Activated CD4-positive, alpha-beta T cell treated with anti-CD3 and anti-CD28 coated beads, Interleukin-2, amount 50 U/mL, for 1 hour (primary cell): ENCODE measurements around the gene CYP4F8.

Experiments used
- DNase-seq: peaks from one replicate; pipeline ENCODE4 v3.0.0-alpha.2; 2020

CYP4F8 gene

DNA sequence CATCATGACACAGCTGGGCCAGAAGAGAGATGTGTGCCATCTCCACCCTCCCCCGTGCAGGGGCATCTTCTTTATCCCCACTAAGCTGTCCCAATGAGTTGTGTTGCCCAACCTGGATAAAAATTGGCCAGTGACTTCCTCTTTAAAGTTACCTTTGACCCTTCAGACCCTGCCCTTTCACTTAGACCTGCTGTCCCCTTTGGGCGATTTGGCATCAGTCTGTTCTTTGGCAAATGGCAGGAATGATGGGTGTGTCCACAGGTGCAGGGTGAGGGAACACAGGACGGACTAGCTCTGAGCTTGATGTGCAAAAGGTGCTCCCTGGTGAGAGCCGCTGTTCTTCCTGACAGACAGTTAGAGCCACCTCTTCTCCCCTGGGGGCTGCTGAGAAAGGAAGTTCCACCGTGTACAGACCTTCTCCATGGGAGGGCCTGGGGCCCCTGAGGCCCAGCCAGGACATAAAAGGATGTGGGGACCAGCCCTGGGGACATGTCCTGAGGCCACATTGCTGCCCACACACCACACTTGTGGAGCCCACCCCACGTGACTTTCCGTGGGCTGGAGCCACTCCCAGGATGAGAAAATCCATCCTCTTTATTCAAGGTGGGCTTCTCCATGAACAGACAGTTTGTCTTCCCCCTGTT lies 1.7 kb downstream of the CYP4F8 start:
- no peak for DNase-seq

DNA sequence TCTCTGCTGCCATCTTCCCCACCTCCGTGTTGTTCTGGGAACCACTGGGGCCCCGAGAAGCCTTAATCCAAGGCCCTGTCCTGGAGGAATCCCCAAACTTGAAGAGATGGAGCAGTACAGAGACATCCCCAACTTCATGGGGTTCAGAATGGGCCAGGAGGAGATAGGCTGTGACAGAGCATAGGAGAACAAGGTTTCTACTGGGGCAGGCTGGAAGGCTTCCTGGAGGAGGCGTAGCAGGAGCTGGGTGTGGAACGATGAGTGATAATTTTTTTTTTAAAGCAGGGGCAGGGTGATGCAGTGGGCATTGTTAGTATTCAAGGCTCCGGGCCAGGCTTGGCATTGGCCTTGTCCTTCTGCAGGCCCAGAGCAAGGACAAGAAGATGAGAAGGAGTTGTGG lies 3.3 kb downstream of the CYP4F8 start:
- DNase-seq = no peak

DNA sequence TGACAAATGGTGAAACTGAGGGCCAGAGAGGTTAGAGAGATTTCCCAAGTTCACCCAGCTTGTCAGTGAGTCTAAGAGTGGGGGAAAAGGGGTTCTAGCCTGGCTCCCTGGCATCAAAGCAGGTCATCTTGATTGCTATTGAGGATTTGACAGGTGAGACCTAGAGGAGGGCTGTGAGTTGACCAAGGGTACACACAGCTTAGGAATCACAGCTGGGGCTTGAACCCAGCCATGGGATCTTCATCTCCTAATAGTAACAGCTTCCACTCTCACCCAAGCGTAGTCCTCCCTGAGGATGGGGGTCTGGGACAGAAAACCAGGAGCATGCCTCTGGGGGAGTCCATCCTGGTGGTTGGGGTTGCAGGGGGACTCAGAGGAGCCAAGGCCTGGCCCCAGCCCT lies 6.8 kb downstream of the CYP4F8 start:
- DNase-seq = no peak

DNA sequence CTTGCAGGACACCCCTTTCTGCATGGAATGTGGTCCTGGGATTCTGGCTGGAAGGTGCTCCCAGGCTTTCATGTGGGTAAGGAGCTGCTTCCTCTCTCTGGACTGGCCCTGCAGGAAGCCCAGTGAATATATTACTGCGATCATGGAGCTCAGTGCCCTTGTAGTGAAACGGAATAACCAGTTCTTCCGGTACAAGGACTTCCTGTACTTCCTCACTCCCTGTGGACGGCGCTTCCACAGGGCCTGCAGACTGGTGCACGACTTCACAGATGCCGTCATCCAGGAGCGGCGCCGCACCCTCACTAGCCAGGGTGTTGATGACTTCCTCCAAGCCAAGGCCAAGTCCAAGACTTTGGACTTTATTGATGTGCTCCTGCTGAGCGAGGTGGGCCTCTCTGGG lies 8.0 kb downstream of the CYP4F8 start:
- DNase-seq = no peak

DNA sequence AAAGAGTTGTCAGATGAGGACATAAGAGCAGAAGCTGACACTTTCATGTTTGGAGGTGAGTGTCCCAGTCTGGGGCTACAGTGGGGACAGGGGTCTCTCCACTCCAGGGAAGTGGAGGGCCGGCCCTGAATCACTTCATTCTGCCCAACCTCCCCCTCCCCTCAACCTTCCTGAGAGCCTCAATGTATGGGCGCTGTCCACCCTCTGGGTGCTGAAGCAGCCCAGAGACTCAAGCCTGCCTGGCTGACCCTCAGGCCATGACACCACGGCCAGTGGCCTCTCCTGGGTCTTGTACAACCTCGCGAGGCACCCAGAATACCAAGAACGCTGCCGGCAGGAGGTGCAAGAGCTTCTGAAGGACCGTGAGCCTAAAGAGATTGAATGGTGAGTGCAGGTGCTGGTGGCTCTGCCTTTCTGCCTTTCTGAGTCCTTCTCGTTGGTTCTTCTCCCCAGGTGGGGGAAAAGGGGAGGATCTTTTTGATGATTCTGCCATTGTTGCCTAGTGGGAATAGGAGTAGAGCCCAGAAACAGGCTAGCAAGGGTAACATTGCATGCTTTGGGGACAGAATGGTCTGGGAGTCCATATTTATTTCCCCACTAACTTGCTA lies 8.8 kb downstream of the CYP4F8 start:
- no peak for DNase-seq

DNA sequence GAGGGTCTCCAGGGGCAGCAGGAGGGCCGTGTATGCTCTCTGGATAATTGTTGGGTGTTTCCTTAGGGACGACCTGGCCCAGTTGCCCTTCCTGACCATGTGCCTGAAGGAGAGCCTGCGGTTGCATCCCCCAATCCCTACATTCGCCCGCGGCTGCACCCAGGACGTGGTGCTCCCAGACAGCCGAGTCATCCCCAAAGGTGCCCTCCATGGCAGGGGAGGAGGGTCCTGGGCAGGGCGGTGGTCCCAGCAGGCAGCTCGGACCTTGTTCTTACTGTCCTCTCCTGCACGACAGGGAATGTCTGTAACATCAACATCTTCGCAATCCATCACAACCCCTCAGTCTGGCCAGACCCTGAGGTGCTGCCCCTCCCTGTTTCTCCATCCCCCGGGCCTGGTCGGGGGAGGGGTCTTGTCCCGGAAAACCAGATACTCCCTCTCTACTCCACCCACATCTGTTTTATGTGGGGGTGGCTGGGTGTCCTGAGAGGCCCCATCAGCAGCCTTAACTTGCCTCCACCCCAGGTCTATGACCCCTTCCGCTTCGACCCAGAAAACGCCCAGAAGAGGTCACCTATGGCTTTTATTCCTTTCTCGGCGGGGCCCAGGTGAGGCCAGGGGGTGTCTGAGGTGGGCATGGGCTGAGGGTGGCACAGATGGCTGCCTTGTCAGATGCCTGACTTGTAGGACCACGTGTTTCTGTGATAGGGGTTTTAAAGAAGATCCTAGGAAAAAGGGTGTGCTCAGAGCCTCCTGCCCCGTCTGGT lies 13.4 kb downstream of the CYP4F8 start:
- DNase-seq = no peak

DNA sequence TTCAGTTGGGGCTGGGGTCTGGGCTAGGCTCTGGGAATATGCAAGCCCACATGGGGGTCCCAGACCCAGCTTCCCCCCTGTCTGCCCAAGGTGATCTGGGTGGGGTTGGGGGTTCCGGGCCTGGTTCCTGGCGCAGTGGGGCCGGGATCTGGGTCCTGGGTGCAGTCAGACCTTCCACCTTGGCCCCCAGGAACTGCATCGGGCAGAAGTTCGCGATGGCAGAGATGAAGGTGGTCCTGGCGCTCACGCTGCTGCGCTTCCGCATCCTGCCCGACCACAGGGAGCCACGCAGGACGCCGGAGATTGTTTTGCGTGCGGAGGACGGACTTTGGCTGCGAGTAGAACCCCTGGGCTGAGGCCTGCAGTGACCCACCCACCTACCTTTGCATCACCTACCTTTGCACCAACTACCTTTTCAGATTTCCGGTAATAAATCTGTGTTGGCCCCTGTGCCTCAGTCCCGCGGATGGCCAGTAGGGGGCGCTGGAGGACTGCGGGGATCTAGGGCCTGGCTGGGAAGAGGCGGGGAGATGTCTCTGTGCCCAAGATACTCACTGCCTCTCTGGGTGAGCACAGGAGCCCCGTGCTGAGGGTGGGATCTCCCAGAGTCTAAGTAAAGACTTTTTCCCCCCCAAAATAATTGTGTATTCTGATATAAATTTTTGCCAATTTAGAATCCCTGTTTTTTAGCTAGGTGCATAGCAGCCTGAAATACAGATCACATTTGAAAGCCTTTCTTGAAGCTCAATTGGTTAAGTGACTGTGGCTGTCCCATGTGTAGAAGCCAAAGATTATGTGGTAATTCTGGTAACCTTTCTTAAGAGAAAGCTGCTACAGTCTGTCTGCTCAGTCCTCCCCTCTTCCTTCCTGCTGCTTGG lies 14.2 kb downstream of the CYP4F8 start:
- DNase-seq = peak; percentile 92

DNA sequence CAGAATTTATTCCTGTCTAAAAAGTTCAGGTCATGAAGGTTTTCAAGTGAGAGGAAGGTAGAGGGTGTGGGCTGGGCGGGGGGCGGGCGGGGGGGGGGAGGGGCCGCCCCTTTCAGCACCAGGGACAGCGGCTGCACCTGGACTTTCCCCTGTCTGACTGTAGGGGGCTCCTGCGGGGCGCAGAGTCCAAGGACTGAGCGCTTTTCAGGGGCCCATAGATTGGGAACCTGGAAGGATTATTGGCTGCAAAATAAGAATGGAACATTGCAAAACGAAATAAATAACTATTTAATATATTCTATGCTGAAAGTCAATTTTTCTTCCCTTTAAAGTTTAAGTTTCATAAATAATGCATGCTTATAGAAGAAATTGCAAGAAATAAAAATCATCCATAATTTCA lies 16.8 kb downstream of the CYP4F8 start:
- DNase-seq = peak; percentile 8

DNA sequence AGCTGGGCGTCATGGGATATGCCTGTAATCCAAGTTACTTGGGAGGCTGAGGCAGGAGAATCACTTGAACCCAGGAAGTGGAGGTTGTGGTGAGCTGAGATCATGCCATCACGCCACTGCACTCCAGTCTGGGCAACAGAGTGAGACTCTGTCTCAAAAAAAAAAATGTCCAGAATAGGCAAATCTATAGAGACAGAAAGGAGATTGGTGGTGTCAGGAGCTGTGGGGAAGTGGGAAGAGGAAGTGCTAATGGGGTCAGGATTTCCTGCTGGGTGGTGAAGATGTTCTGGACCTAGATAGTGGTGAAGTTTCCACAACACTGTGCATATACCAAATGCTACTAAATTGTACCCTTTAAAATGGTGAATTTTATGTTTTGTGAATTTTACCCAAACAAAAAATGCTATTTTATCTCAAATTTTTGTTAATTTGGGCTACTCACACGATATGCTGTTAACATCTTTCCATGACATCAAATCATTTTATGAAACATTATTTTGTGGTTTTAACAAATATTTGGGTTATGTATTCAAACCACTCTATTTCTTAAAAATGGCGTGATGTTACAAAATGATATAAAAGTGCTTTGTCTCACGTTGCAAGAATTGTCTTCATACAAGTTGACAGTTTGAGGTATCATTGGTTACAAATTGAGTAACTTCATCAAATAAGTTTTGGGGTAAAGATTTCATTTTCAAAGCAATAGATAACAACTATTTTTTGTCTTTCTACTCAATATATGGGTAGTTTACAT lies 18.2 kb downstream of the CYP4F8 start:
- DNase-seq = no peak

DNA sequence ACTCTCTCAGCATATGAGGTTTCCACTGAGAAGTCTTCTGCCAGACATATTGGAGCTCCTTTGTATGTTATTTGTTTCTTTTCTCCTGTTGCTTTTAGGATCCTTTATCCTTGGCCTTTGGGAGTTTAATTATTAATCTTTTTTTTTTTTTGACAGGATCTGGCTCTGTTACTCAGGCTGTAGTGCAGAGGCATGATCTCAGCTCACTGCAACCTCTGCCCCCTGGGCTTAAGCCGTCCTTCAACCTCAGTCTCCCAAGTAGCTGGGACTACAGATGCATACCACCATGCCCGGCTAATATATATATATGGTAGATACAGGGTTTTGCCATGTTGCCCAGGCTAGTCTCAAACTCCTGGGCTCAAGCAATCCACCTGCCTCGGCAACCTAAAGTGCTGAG lies 19.1 kb downstream of the CYP4F8 start:
- no peak for DNase-seq

DNA sequence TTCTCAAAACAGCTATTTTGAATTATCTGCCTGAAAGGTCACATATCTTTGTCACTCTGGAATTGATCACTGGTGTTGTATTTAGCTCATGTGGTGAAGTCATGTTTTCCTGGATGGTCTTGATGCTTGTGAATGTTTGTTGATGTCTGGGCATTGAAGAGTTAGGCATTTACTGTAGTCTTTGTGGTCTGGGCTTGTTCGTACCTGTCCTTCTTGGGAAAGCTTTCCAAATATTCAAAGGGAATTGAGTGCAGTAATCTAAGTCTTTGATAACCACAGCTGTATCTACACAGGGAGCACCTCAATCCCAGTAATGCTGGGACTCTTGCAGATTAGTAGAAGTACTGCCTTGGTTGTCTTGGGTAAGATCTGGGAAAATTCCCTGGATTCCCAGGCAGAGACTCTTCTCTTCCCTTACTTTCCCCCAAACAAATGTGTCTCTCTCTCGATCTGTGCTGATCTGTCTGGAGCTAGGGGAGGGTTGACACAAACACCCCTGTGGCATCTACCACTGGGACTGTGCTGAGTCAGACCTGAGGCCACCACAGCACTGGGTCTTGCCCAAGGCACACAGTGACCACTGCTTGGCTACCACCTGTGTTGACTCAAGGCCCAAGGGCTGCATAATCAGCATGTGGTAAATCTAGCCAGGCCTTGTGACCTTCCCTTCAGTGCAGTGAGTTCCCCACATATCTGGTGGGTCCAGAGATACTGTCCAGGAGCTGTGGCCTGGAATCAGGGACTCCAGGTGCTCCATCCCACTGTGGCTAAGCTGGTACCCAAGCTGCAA lies 20.2 kb downstream of the CYP4F8 start:
- no peak for DNase-seq

DNA sequence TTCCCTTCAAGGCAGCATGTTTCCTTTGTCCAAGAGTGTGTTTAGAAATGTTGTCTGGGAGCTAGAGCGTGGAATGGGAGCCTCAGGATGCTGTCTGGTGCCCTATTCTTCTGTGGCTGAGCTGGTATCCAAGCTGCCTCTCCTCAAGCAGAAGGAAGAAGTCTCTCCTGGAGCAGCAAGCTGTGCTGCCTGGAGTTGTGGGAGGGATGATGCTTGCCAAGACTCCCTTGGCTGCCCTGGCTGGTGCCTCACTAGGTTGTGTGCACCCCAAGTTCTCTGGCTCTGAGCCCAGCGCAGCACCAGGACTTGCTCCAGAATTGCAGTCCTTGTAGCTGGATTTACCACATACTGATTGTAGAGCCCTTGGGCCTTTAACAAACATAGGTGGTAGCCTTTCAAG lies 21.0 kb downstream of the CYP4F8 start:
- no peak for DNase-seq

DNA sequence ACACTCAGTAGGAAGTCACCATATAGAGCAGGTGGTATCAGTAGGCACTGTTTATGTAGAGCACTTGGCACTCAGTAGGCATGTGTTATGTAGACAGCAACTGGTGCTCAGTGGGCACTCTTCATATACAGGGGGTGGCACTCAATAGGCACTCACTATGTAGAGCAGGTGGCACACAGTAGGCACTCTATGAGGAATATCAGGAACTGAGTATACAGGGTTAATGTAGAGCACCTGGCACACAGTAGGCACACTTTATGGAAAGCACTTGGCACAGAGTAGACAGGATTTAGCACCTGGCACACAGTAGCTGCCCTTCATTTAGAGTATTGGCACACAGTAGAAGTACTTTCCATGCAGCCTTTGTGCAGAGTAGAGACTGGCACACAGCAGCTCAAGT lies 24.6 kb downstream of the CYP4F8 start:
- no peak for DNase-seq

DNA sequence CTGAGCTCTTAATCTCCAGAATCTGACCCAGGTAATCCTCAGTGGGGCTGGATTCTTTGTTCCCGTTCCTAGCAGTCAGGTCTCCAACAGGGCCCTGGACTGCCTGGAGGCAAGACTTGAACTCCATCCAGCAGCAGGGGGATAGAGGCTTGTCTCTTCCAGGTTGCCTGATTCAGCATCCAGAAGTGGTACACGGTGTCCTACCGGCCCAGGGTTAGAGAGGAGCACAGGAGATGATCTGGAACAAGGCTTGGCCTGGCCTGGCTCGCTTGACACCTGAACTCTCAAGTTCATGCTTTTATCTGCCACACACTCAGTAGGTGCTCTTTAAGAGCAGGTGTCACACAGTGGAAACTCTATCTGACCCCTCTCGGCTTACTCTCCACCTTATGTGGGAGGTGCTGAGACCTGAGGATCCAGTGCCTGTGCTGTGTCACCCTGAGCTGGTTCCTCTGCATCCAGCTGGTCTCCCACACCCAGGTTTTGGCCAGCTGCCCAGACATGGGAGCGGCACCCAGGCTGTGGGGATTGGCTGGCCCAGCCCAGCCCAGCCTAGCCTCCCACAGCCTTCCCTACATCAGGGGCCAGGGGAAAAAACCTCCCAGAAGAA lies 25.4 kb downstream of the CYP4F8 start, which contains the start of gene CYP4F3:
CYP4F3 (plus strand) TSS at position 604 of the 610 bp plus-strand sequence. CDS start 519 bp downstream, outside the sequence.
- no peak for DNase-seq

DNA sequence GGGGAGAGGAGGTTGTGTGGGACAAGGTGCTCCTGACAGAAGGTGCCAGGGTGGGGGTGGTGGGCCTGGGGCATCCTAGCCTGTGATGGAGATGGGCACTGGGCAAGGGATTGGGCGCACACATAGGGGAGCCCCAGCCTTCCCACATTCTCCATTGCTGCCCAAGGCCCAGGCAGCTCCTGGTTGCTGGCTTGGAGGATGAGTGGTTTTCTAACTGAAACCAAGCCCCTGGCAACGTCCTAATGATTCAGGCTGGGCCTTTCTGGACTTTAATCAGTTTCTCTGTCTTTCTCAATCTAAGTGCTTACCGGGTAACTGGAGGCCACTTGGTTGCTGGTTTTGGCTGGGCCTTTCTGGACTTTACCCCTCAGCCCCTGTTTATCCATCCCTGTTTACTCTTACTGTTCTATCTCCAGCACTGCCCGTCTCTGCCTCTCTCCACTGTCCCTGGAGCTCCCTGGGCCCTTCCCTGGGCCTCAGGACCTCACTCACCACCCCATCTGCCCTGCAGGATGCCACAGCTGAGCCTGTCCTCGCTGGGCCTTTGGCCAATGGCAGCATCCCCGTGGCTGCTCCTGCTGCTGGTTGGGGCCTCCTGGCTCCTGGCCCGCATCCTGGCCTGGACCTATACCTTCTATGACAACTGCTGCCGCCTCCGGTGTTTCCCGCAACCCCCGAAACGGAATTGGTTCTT lies 26.0 kb downstream of the CYP4F8 start:
- DNase-seq = no peak

DNA sequence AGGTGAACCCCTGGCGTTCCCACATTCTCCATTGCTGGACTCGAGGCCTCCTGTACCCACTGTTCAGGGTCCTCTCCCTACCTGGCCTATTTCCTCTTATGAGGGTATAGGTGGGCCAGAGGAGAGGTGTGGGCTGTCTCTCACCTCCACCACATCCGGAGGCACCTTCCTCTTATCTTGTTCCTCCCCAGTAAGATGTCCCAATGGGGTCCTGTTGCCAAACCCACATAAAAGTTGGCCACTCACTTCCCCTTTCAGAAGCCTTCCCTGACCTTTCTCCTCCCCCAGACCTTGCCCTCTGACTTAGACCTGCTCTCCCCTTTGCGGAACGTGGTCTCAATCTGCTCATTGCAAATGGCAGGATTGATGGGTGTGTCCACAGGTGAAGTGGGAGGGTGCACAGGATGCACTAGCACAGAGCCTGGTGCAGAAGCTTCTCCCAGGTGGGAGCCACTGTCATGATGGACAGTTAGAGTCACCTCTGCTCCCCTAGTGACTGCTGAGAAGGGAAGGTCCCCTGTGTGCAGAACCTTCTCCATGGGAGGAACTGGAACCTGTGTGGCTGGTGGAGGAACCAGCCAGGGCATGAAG lies 27.0 kb downstream of the CYP4F8 start:
- DNase-seq = no peak

DNA sequence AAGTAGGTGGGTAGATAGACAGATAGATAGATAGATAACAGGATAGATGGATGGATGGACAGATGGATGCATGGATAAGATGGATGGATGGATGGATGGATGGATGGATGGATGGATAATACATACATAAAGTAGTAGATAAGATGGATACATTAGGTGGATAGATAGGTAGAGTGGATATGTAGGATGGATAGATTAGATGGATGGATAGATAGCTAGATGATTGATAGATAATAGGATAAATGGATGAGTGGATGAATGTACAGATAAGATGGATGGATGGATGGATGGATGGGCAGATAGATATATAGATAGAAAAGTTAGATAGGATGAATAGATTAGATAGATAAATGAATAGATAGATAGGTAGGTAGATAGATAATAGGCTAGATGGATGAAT lies 27.8 kb downstream of the CYP4F8 start:
- no peak for DNase-seq

DNA sequence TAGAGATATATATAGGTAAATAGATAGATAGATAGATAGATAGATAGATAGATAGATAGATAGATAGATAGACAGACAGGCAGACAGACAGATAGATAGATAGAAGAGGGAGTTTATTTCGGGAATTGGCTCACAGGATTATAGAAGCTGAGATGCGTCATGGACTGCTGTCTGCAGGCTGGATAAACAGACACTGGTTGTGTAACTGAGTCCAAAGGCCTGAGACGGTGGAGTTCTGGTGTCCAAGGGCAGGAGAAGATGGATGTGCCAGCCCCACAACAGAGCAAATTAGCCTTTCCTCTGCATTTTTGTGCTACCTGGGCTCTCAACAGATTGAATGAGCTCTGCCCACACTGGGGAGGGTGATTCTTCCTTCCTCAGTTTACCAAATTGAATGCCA lies 28.4 kb downstream of the CYP4F8 start:
- DNase-seq = no peak

DNA sequence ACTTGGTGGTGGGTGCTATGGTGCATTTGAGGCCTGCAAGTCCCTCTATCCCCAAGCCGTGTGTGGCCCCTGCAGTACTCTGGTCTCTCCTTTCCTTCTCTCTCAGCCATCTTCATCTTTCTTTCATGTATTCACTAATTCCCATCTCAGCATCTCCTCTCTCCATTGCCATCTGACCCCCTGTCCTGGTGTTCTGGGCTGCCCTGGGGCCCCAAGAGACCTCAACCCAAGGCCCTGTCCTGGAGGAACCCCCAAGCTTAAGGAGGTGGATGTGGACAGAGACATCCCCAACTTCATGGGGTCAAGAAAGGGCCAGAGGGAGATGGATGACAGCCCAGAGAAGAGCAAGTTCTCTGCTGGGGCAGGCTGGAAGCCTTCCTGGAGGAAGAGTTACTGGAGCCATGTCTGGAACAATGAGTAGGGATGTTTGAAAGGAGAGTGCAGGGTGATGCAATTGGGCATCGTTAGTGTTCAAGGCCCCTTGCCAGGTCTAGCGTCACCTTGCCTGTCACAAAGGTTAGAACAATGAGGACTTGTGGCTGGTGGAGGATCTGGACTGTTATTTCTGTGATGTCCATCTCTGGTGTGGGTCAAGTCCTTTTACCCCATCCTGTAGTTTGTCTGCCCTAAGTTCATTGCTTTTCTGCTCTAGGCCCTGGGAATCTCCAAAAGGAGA lies 29.2 kb downstream of the CYP4F8 start:
- no peak for DNase-seq

DNA sequence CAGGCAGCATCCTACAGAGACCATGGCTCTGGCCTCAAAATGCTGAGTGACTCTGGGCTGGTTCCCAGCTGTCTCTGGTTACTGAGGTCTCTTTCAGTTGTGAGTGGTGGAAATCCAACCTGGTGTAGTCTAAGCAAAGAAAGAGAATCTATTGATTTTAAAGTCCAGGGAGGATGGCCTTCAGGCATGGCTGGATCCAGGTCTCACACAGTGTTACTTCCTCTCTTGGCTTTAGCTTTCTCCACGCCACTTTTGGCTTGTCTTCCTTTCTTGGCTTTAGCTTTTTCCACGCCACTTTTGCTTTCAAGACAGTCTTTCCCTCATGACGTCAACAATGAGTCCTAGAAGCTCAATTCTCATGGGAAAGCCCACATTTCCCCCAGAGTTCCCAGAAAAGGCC lies 29.8 kb downstream of the CYP4F8 start:
- no peak for DNase-seq
